Gastrocnemius medialis (tissue), 4 donors: Measurements from ENCODE around the gene YOD1.

Experiments
- POLR2A ChIP-seq, 2 donors: fragments of 450-650 bp; IDR thresholded peaks; one replicate each; pipeline ENCODE4 v1.6.1; 2017; ENCODE audit warnings: antibody characterized with exemption in 2 of 2, mild to moderate bottlenecking in 2 of 2, moderate library complexity in 2 of 2
- TF ChIP-seq, protein P1 (sequence below), 5 experiments: fragments of 450-650 bp in 3 of 5; fragments of 200-600 bp in 2 of 5; sonication (generic) in 2 of 5; IDR thresholded peaks in 4 of 5; conservative IDR thresholded peaks in 1 of 5; 1 replicate in 4 of 5; 2 replicates in 1 of 5; pipeline ENCODE4 v1.5.1; 2016 to 2019; ENCODE audit warnings: antibody characterized with exemption in 5 of 5, mild to moderate bottlenecking in 3 of 5, moderate library complexity in 3 of 5

DNA sequence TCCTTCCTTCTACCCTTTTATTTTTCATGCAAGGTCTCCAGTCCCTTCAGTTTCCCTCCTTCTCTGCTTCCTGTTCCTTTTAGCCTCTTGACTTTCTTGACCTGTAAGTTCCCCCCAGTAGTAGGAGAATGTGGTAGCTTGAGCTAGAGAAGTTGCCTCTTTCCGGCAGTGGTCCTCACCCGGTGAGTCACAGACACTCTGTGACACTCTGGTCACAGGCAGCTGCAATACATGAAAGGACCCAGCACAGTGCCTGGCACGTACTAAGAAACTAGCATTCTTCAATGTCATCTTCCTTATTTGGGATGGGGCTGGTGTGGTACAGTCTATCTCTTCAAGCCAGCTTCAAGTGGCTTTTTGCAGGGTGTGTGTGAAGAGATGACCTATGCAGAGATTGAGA is 18.1 kb upstream of the YOD1 start:
- TF ChIP-seq POLR2A (IDR thresholded peaks at IDR 0.05): no peak
- TF ChIP-seq, protein P1, sequence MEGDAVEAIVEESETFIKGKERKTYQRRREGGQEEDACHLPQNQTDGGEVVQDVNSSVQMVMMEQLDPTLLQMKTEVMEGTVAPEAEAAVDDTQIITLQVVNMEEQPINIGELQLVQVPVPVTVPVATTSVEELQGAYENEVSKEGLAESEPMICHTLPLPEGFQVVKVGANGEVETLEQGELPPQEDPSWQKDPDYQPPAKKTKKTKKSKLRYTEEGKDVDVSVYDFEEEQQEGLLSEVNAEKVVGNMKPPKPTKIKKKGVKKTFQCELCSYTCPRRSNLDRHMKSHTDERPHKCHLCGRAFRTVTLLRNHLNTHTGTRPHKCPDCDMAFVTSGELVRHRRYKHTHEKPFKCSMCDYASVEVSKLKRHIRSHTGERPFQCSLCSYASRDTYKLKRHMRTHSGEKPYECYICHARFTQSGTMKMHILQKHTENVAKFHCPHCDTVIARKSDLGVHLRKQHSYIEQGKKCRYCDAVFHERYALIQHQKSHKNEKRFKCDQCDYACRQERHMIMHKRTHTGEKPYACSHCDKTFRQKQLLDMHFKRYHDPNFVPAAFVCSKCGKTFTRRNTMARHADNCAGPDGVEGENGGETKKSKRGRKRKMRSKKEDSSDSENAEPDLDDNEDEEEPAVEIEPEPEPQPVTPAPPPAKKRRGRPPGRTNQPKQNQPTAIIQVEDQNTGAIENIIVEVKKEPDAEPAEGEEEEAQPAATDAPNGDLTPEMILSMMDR (IDR thresholded peaks at IDR 0.05 in 4 of 5, conservative IDR thresholded peaks at IDR 0.05 in 1 of 5): no peak
